ENCODE measurements around the gene ZCCHC12. TPM values are rescaled to one million over a fixed set of nuclear protein-coding genes. Genes with fewer than 3 reads are reported as not detected.

Gene ZCCHC12
- total and polyA plus RNA-seq, 2 experiments from 2014 or later = not detected

GRCh38 chrX:118853596-118853995, 30.0 kb downstream of the ZCCHC12 start:
- H3K4me3 ChIP-seq = no peak overlapping the region
- TF ChIP-seq EZH2phosphoT487 (IDR thresholded peaks at IDR 0.05; ENCODE audit: insufficient read depth, low read depth) = no peak
- H3K4me2 ChIP-seq (ENCODE audit: unreplicated experiment) = no peak overlapping the region
- H3K79me2 ChIP-seq (ENCODE audit: insufficient read depth) = no peaks in the 10 kb centered on the region
- H3K27me3 ChIP-seq (replicated peaks; ENCODE audit: insufficient read depth) = no peaks in the 10 kb centered on the region
- no peaks in the 10 kb centered on the region for H3K4me1 ChIP-seq (ENCODE audit: insufficient read depth)
- no peaks in the 10 kb centered on the region for H3F3A ChIP-seq (ENCODE audit: insufficient read depth)
- H2AFZ ChIP-seq = no peak overlapping the region
- DNase-seq = no peak
- no peaks in the 10 kb centered on the region for H3K36me3 ChIP-seq (ENCODE audit: low read depth)
- no peak overlapping the region for H3K27ac ChIP-seq
- no peaks in the 10 kb centered on the region for H3K9me3 ChIP-seq (ENCODE audit: low read depth)
- WGBS, 2 experiments (ENCODE audit: low coverage in 1 of 2, low lambda C conversion rate in 2 of 2, missing lambda C conversion rate in 2 of 2) = 28 to 30% methylated on average over 3 of the region's 3 CpGs
- H4K20me1 ChIP-seq (ENCODE audit: insufficient read depth) = no peaks in the 10 kb centered on the region
- no peak overlapping the region for H3K9ac ChIP-seq
- in situ Hi-C loops (cut with MboI) = no loop called here
- H3K9me2 ChIP-seq (ENCODE audit: insufficient read depth) = no peaks in the 10 kb centered on the region

DNA sequence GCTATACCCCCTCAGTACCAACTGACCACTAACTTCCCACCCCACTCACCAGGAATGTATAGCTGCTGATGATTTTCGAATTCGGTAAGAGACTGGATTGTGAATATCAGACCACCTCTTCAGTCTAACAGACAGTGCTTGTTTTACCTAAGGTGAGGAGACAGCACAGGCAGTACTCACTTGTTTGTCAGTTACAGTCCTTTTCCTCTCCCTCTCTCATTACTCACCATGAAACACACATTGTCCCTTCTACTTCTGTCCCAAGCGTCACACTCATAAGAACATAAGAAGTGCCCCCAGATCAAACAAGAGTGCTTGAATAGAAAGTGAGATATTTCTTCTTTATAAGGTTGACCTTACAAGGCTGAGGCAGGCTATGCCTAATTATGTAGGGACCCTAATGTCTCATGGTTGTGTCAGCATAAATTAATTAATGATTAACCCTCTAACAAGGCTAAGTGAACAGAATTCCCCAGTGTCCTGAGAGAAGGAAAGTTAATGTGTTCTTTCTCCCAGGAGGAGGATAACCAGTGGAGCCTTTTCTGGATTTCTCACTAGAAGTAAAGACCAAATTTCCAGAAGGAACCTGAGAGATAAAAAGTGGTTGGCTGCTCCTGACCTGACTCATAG, 32.2 kb downstream of the ZCCHC12 start:
- H2AFZ ChIP-seq = no peak overlapping the region
- no peaks in the 10 kb centered on the region for H3K36me3 ChIP-seq (ENCODE audit: low read depth)
- H3K4me3 ChIP-seq = no peak overlapping the region
- 80 to 93% methylated on average over 3 of the region's 3 CpGs for WGBS, 2 experiments (ENCODE audit: low coverage in 1 of 2, low lambda C conversion rate in 2 of 2, missing lambda C conversion rate in 2 of 2)
- no peak for DNase-seq
- TF ChIP-seq EZH2phosphoT487 (IDR thresholded peaks at IDR 0.05; ENCODE audit: insufficient read depth, low read depth) = no peak
- TF ChIP-seq EZH2 (IDR thresholded peaks at IDR 0.05; ENCODE audit: insufficient read depth, poor library complexity, severe bottlenecking) = no peak
- no peak overlapping the region for H3K4me2 ChIP-seq (ENCODE audit: unreplicated experiment)
- no peak overlapping the region for H3K27ac ChIP-seq
- no peaks in the 10 kb centered on the region for H3K9me3 ChIP-seq (ENCODE audit: low read depth)
- no peaks in the 10 kb centered on the region for H3K4me1 ChIP-seq (ENCODE audit: insufficient read depth)
- no peaks in the 10 kb centered on the region for H3K27me3 ChIP-seq (replicated peaks; ENCODE audit: insufficient read depth)
- no peaks in the 10 kb centered on the region for H3K9me2 ChIP-seq (ENCODE audit: insufficient read depth)
- H4K20me1 ChIP-seq (ENCODE audit: insufficient read depth) = no peaks in the 10 kb centered on the region
- no peak overlapping the region for H3K9ac ChIP-seq
- no peaks in the 10 kb centered on the region for H3F3A ChIP-seq (ENCODE audit: insufficient read depth)
- in situ Hi-C loops (cut with MboI) = no loop called here
- H3K79me2 ChIP-seq (ENCODE audit: insufficient read depth) = no peaks in the 10 kb centered on the region

GRCh38 chrX:118857006-118857405, 33.4 kb downstream of the ZCCHC12 start:
- H3K4me1 ChIP-seq (ENCODE audit: insufficient read depth) = no peaks in the 10 kb centered on the region
- no peak overlapping the region for H3K27ac ChIP-seq
- no peaks in the 10 kb centered on the region for H3K9me2 ChIP-seq (ENCODE audit: insufficient read depth)
- H3K36me3 ChIP-seq (ENCODE audit: low read depth) = no peaks in the 10 kb centered on the region
- no peak overlapping the region for H3K9ac ChIP-seq
- no peaks in the 10 kb centered on the region for H3F3A ChIP-seq (ENCODE audit: insufficient read depth)
- no peak for DNase-seq
- H3K9me3 ChIP-seq (ENCODE audit: low read depth) = no peaks in the 10 kb centered on the region
- in situ Hi-C loops (cut with MboI) = no loop called here
- H2AFZ ChIP-seq = no peak overlapping the region
- H3K27me3 ChIP-seq (replicated peaks; ENCODE audit: insufficient read depth) = no peaks in the 10 kb centered on the region
- no peaks in the 10 kb centered on the region for H4K20me1 ChIP-seq (ENCODE audit: insufficient read depth)
- H3K4me2 ChIP-seq (ENCODE audit: unreplicated experiment) = no peak overlapping the region
- WGBS, 2 experiments (ENCODE audit: low coverage in 1 of 2, low lambda C conversion rate in 2 of 2, missing lambda C conversion rate in 2 of 2) = 0 to 6% methylated on average over 3 of the region's 3 CpGs
- H3K79me2 ChIP-seq (ENCODE audit: insufficient read depth) = no peaks in the 10 kb centered on the region
- H3K4me3 ChIP-seq = no peak overlapping the region
- TF ChIP-seq EZH2 (IDR thresholded peaks at IDR 0.05; ENCODE audit: insufficient read depth, poor library complexity, severe bottlenecking) = no peak
- no peak for TF ChIP-seq EZH2phosphoT487 (IDR thresholded peaks at IDR 0.05; ENCODE audit: insufficient read depth, low read depth)

- Histone ChIP-seq H3K27ac (no peak overlapping the region), H3F3A (ENCODE audit: insufficient read depth) (no peaks in the 10 kb centered on the region), H3K4me3 (no peak overlapping the region), H3K36me3 (ENCODE audit: low read depth) (no peaks in the 10 kb centered on the region), H3K4me2 (ENCODE audit: unreplicated experiment) (no peak overlapping the region), H3K79me2 (ENCODE audit: insufficient read depth) (no peaks in the 10 kb centered on the region), H4K20me1 (ENCODE audit: insufficient read depth) (no peaks in the 10 kb centered on the region), H3K9me3 (ENCODE audit: low read depth) (no peaks in the 10 kb centered on the region), H3K4me1 (ENCODE audit: insufficient read depth) (no peaks in the 10 kb centered on the region), H3K9me2 (ENCODE audit: insufficient read depth) (no peaks in the 10 kb centered on the region), H3K27me3 (replicated peaks; ENCODE audit: insufficient read depth) (no peaks in the 10 kb centered on the region), H2AFZ (no peak overlapping the region), H3K9ac (no peak overlapping the region)
- in situ Hi-C loops (cut with MboI) = no loop called here
- TF ChIP-seq EZH2phosphoT487 (IDR thresholded peaks at IDR 0.05; ENCODE audit: insufficient read depth, low read depth) (no peak), EZH2 (IDR thresholded peaks at IDR 0.05; ENCODE audit: insufficient read depth, poor library complexity, severe bottlenecking) (no peak)
- no peak for DNase-seq
- WGBS, 2 experiments (ENCODE audit: low coverage in 1 of 2, low lambda C conversion rate in 2 of 2, missing lambda C conversion rate in 2 of 2) = 59 to 73% methylated on average over 2 of the region's 2 CpGs
These were observed 37.7 kb downstream of the ZCCHC12 start for GRCh38 chrX:118861338-118861737.

DNA sequence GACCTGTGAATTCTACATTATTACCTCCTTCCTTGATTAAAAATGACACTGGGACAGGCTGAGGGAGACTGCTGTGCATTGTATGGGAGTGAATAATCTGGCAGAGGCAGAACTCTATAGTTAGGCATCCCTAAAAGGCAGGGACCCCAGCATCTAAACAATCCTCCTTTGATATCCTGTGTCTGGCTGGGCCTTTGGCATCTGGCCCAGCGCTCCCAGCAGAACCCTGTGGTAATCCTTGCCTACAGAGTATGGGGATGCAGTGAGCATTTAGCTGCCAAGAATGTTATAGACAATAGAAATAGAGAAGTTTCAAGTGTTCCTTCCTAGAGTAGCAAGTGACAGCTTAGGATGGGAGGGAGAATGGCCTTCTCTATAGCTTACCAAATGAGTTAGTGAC, 38.5 kb downstream of the ZCCHC12 start:
- no peak for TF ChIP-seq EZH2 (IDR thresholded peaks at IDR 0.05; ENCODE audit: insufficient read depth, poor library complexity, severe bottlenecking)
- Histone ChIP-seq H3K9me3 (ENCODE audit: low read depth) (no peaks in the 10 kb centered on the region), H3K4me1 (ENCODE audit: insufficient read depth) (no peaks in the 10 kb centered on the region), H3K9ac (no peak overlapping the region), H2AFZ (no peak overlapping the region), H3F3A (ENCODE audit: insufficient read depth) (no peaks in the 10 kb centered on the region), H3K4me3 (no peak overlapping the region), H3K79me2 (ENCODE audit: insufficient read depth) (no peaks in the 10 kb centered on the region), H3K4me2 (ENCODE audit: unreplicated experiment) (no peak overlapping the region), H3K27ac (no peak overlapping the region), H3K27me3 (replicated peaks; ENCODE audit: insufficient read depth) (no peaks in the 10 kb centered on the region), H4K20me1 (ENCODE audit: insufficient read depth) (no peaks in the 10 kb centered on the region), H3K9me2 (ENCODE audit: insufficient read depth) (no peaks in the 10 kb centered on the region), H3K36me3 (ENCODE audit: low read depth) (no peaks in the 10 kb centered on the region)
- in situ Hi-C loops (cut with MboI) = no loop called here
- WGBS, 2 experiments (ENCODE audit: low coverage in 1 of 2, low lambda C conversion rate in 2 of 2, missing lambda C conversion rate in 2 of 2) = 88 to 90% methylated on average over 1 of the region's 1 CpG
- no peak for DNase-seq

Measured in GM23248 (cell line).